ENCODE data around the gene FER. TPM values are rescaled to one million over a fixed set of nuclear protein-coding genes. Genes with fewer than 3 reads are reported as not detected.

FER gene
- total RNA-seq, 1 experiment from 2014 or later = 16.4 TPM

GRCh38 chr5:108919591-108920326, 172.1 kb downstream of the FER start:
- peak; percentile 20 for DNase-seq (ENCODE audit: low spot score)
- intact Hi-C loops (cut with micrococcal nuclease; ENCODE audit: unreplicated experiment) = loop anchor here (5.0 to 10.0 kb wide), 3 partner anchors 513 to 768 kb away; partner anchors contain the start of gene MAN2A1
- Histone ChIP-seq H3K27ac (ENCODE audit: low read depth, low read length, poor library complexity, severe bottlenecking) (no peak overlapping the region), H3K27me3 (replicated peaks; ENCODE audit: insufficient read depth, low read depth, low read length, poor library complexity) (no peaks in the 10 kb centered on the region), H3K4me1 (ENCODE audit: insufficient read depth, low read length, poor library complexity, severe bottlenecking) (peaks cover 9% of the 10 kb centered on the region), H3K9me3 (ENCODE audit: low read depth, low read length, poor library complexity, severe bottlenecking) (no peaks in the 10 kb centered on the region), H3K36me3 (ENCODE audit: insufficient read depth, low read length, poor library complexity, severe bottlenecking) (no peaks in the 10 kb centered on the region), H3K4me3 (ENCODE audit: low read depth, low read length, poor library complexity, severe bottlenecking) (no peak overlapping the region)
- no TSS peak for BruUV-seq (replicated peaks)
- CTCF ChIA-PET = no interaction called here
- POLR2A ChIA-PET (ENCODE audit: low non-redundant PET) = no interaction called here
- TF ChIP-seq CTCF (conservative IDR thresholded peaks at IDR 0.05; ENCODE audit: low read depth, low read length) (peak; percentile 57), EZH2 (IDR thresholded peaks at IDR 0.05; ENCODE audit: borderline replicate concordance, low read depth, low read length, poor library complexity, severe bottlenecking) (no peak)

- ChIA-PET POLR2A (ENCODE audit: low non-redundant PET) (no interaction called here), CTCF (no interaction called here)
- no peaks in the 10 kb centered on the region for H3K36me3 ChIP-seq (ENCODE audit: insufficient read depth, low read length, poor library complexity, severe bottlenecking)
- H3K27me3 ChIP-seq (replicated peaks; ENCODE audit: insufficient read depth, low read depth, low read length, poor library complexity) = no peaks in the 10 kb centered on the region
- no peaks in the 10 kb centered on the region for H3K9me3 ChIP-seq (ENCODE audit: low read depth, low read length, poor library complexity, severe bottlenecking)
- TF ChIP-seq CTCF (conservative IDR thresholded peaks at IDR 0.05; ENCODE audit: low read depth, low read length) = peak; percentile 42
- TF ChIP-seq EZH2 (IDR thresholded peaks at IDR 0.05; ENCODE audit: borderline replicate concordance, low read depth, low read length, poor library complexity, severe bottlenecking) = no peak
- H3K27ac ChIP-seq (ENCODE audit: low read depth, low read length, poor library complexity, severe bottlenecking) = no peak overlapping the region
- BruUV-seq (replicated peaks) = no TSS peak
- H3K4me1 ChIP-seq (ENCODE audit: insufficient read depth, low read length, poor library complexity, severe bottlenecking) = peaks cover 9% of the 10 kb centered on the region
- DNase-seq (ENCODE audit: low spot score) = peak; percentile 40
- H3K4me3 ChIP-seq (ENCODE audit: low read depth, low read length, poor library complexity, severe bottlenecking) = no peak overlapping the region
- intact Hi-C loops (cut with micrococcal nuclease; ENCODE audit: unreplicated experiment) = loop anchor here (5.0 to 10.0 kb wide), 3 partner anchors 508 to 763 kb away; partner anchors contain the start of gene MAN2A1
Observed at GRCh38 chr5:108924457-108924961, 176.8 kb downstream of the FER start.

- intact Hi-C loops (cut with micrococcal nuclease; ENCODE audit: unreplicated experiment) = loop anchor here (10.0 kb wide), 1 partner anchor 550 kb away; no protein-coding TSS in a partner anchor
- BruUV-seq (replicated peaks) = no TSS peak
- Histone ChIP-seq H3K36me3 (ENCODE audit: insufficient read depth, low read length, poor library complexity, severe bottlenecking) (no peaks in the 10 kb centered on the region), H3K27ac (ENCODE audit: low read depth, low read length, poor library complexity, severe bottlenecking) (no peak overlapping the region), H3K9me3 (ENCODE audit: low read depth, low read length, poor library complexity, severe bottlenecking) (no peaks in the 10 kb centered on the region), H3K4me3 (ENCODE audit: low read depth, low read length, poor library complexity, severe bottlenecking) (no peak overlapping the region), H3K27me3 (replicated peaks; ENCODE audit: insufficient read depth, low read depth, low read length, poor library complexity) (no peaks in the 10 kb centered on the region), H3K4me1 (ENCODE audit: insufficient read depth, low read length, poor library complexity, severe bottlenecking) (peaks cover 8% of the 10 kb centered on the region)
- ChIA-PET CTCF (no interaction called here), POLR2A (ENCODE audit: low non-redundant PET) (no interaction called here)
- DNase-seq (ENCODE audit: low spot score) = no peak
- TF ChIP-seq EZH2 (IDR thresholded peaks at IDR 0.05; ENCODE audit: borderline replicate concordance, low read depth, low read length, poor library complexity, severe bottlenecking) (no peak), CTCF (conservative IDR thresholded peaks at IDR 0.05; ENCODE audit: low read depth, low read length) (no peak)
Observed at GRCh38 chr5:108925073-108925472, 177.4 kb downstream of the FER start.

Data from A673 (cell line).